HG03575 (cell line): ENCODE measurements around the gene ZNF616.

Source experiments
- ATAC-seq: cut with Tn5 transposase; IDR thresholded peaks from one replicate; pipeline ENCODE4 v1.9.1; 2021; ENCODE audit not compliant: unreplicated experiment, insufficient number of reproducible peaks, low FRiP score; ENCODE audit errors: extremely low read depth

The ZNF616 gene

GRCh38 chr19:52139252-52140031, at the start of gene ZNF616:
Gene ZNF616 (minus strand): TSS chr19:52139938. CDS start chr19:52130512, 9,426 bp downstream.
- no peak for ATAC-seq

- peak; percentile 7 for ATAC-seq
Measured at GRCh38 chr19:52188822-52189734, 49.3 kb upstream of the ZNF616 start.

- no peak for ATAC-seq
Measured at GRCh38 chr19:52187407-52187806, 47.7 kb upstream of the ZNF616 start.

- no peak for ATAC-seq
Measured at GRCh38 chr19:52176574-52176973, 36.8 kb upstream of the ZNF616 start.

GRCh38 chr19:52172347-52172746, 32.6 kb upstream of the ZNF616 start:
- ATAC-seq, result no peak

- no peak for ATAC-seq
Measured at GRCh38 chr19:52171321-52172169, 31.8 kb upstream of the ZNF616 start, which contains the start of gene ZNF836. Gene ZNF836 (minus strand): TSS chr19:52171621. CDS start chr19:52168072, 3,549 bp downstream.

- ATAC-seq, result no peak
Measured at GRCh38 chr19:52170863-52171320, 31.2 kb upstream of the ZNF616 start.

- no peak for ATAC-seq
Measured at GRCh38 chr19:52170304-52170703, 30.6 kb upstream of the ZNF616 start.

GRCh38 chr19:52155596-52156359, 16.0 kb upstream of the ZNF616 start:
- no peak for ATAC-seq

- no peak for ATAC-seq
Measured at GRCh38 chr19:52148256-52148655, 8.5 kb upstream of the ZNF616 start.

GRCh38 chr19:52142001-52142595, 2.4 kb upstream of the ZNF616 start:
- no peak for ATAC-seq

- ATAC-seq, result no peak
Measured at GRCh38 chr19:52141203-52141602, 1.5 kb upstream of the ZNF616 start.

- ATAC-seq, result no peak
Measured at GRCh38 chr19:52140032-52140710, 433 bp upstream of the ZNF616 start.

- ATAC-seq, result no peak
Measured at GRCh38 chr19:52138983-52139251, 821 bp downstream of the ZNF616 start.

GRCh38 chr19:52138278-52138982, 1.3 kb downstream of the ZNF616 start:
- no peak for ATAC-seq

- ATAC-seq, result no peak
Measured at GRCh38 chr19:52120286-52120685, 19.5 kb downstream of the ZNF616 start.

GRCh38 chr19:52115526-52116053, 24.1 kb downstream of the ZNF616 start:
- no peak for ATAC-seq
